PC-3 (cell line): Measurements from ENCODE around the gene SPDYE2B.
"Not testable (repeated sequence)": the region's sequence is repeated elsewhere in the genome, so short reads cannot be mapped to it uniquely, and the experiment has no call there.

Experiments
- CTCF ChIP-seq: fragments of 300-600 bp; sonication (generic); conservative IDR thresholded peaks from 2 replicates; pipeline ENCODE4 v1.5.1; 2017; ENCODE audit warnings: antibody characterized with exemption, low read depth, mild to moderate bottlenecking, low read length
- EZH2 ChIP-seq: fragments of 300-600 bp; sonication (generic); IDR thresholded peaks from one replicate; pipeline ENCODE4 v1.6.1; 2017; ENCODE audit warnings: antibody characterized with exemption, mild to moderate bottlenecking, low read length; ENCODE audit not compliant: unreplicated experiment
- EZH2phosphoT487 ChIP-seq: fragments of 300-600 bp; sonication (generic); IDR thresholded peaks from 2 replicates; pipeline ENCODE4 v1.6.1; 2018; ENCODE audit warnings: mild to moderate bottlenecking, antibody characterized with exemption, low read length, borderline replicate concordance

- TF ChIP-seq CTCF, EZH2phosphoT487, EZH2: not testable (repeated sequence)
Measured at GRCh38 chr7:102615930-102616329, 34.2 kb upstream of the SPDYE2B start.
